IPS-15b (cell line): Measurements from ENCODE around the gene ZNF683.

Experiments used
- H3K27me3 ChIP-seq: one replicate; pipeline ENCODE4 v1.6.1; 2013; ENCODE audit warnings: low read length; ENCODE audit not compliant: control insufficient read depth, insufficient read depth
- H3K36me3 ChIP-seq: one replicate; pipeline ENCODE4 v1.6.1; 2013; ENCODE audit warnings: low read length; ENCODE audit not compliant: control insufficient read depth, insufficient read depth
- H3K4me1 ChIP-seq: one replicate; pipeline ENCODE4 v1.6.1; 2013; ENCODE audit warnings: mild to moderate bottlenecking, low read length; ENCODE audit not compliant: control insufficient read depth, insufficient read depth
- H3K4me3 ChIP-seq: one replicate; pipeline ENCODE4 v1.5.1; 2013; ENCODE audit warnings: low read depth, low read length
- H3K9ac ChIP-seq: one replicate; pipeline ENCODE4 v1.6.1; 2013; ENCODE audit warnings: low read depth, mild to moderate bottlenecking, low read length
- H3K9me3 ChIP-seq: one replicate; pipeline ENCODE4 v1.6.1; 2013; ENCODE audit warnings: mild to moderate bottlenecking, low read length; ENCODE audit not compliant: control insufficient read depth, insufficient read depth

ZNF683 gene

DNA sequence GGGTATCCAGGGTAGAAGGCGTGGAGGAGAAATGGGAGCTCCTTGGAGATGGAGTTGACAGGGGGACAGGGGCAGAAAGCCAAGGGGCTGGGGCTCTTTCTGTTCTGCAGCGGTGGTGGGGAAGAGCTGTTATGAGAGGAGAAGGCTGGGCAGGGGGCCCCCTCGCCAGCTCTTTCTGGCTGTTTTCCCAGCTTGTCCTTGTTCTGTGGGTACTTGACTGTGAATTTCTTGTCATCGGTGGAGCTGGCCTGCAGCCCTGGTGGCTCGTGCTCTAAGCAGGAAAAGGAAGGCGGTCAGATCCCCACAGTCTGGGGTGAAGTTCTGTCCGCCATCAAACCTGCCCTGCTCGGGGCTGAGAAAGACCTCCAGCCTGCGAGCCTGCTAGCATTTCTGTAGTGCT, 7.6 kb downstream of the ZNF683 start:
- Histone ChIP-seq H3K36me3 (no peaks in the 10 kb centered on the region), H3K4me3 (no peak overlapping the region), H3K9me3 (no peaks in the 10 kb centered on the region), H3K9ac (no peak overlapping the region), H3K4me1 (peaks cover 6% of the 10 kb centered on the region), H3K27me3 (peaks cover 41% of the 10 kb centered on the region)

DNA sequence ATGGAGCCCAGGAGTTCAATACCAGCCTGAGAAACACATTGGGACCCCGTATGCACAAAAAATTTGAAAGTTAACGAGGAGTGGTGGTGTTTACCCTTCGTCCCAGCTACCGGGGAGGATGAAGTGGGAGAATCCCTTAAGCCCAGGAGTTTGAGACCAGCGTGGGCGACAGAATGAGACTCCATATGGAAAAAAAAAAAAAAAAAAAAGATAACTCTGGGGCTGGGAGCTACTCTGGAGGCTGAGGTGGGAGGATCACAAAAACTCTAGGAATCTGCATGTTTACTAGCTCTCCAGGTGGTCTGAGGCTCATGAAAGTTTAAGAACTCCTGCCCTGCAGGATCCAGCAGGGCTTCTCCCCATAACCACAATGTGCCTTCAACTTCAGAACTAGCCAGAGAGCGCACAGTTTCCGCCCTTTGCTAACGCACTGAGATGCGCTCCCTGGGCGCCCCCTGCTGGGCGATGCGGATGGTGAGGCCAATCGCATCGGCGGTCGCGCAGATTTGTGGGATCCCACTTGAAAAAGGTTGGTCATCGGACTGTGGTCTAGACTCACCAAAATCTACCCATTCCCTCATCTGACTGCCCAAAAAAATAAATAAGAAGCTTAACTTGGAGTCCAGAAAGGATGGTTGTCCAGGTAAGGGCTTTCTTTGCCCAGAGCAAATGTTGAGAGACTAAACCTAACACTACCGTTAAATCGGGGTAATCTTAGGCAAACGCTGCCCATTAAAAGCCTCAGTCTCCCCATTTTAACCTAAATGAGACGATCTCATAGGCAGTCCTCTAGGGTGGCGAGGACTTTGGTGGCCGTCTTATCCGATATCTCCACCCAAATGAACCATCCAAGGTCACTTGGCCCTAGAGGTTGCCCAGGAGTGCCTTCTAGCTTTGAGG, 8.8 kb downstream of the ZNF683 start:
- Histone ChIP-seq H3K9ac (peak overlapping the region; percentile 26), H3K36me3 (no peaks in the 10 kb centered on the region), H3K9me3 (no peaks in the 10 kb centered on the region), H3K4me3 (no peak overlapping the region), H3K4me1 (peaks cover 10% of the 10 kb centered on the region), H3K27me3 (peaks cover 45% of the 10 kb centered on the region)

- H3K27me3 ChIP-seq, result peaks cover 49% of the 10 kb centered on the region
- H3K9ac ChIP-seq, result no peak overlapping the region
- peaks cover 13% of the 10 kb centered on the region for H3K4me1 ChIP-seq
- no peaks in the 10 kb centered on the region for H3K36me3 ChIP-seq
- H3K9me3 ChIP-seq, result no peaks in the 10 kb centered on the region
- H3K4me3 ChIP-seq, result no peak overlapping the region
Observed at GRCh38 chr1:26362331-26362730, 10.2 kb downstream of the ZNF683 start.

GRCh38 chr1:26361605-26362122, 10.9 kb downstream of the ZNF683 start:
- peaks cover 49% of the 10 kb centered on the region for H3K27me3 ChIP-seq

DNA sequence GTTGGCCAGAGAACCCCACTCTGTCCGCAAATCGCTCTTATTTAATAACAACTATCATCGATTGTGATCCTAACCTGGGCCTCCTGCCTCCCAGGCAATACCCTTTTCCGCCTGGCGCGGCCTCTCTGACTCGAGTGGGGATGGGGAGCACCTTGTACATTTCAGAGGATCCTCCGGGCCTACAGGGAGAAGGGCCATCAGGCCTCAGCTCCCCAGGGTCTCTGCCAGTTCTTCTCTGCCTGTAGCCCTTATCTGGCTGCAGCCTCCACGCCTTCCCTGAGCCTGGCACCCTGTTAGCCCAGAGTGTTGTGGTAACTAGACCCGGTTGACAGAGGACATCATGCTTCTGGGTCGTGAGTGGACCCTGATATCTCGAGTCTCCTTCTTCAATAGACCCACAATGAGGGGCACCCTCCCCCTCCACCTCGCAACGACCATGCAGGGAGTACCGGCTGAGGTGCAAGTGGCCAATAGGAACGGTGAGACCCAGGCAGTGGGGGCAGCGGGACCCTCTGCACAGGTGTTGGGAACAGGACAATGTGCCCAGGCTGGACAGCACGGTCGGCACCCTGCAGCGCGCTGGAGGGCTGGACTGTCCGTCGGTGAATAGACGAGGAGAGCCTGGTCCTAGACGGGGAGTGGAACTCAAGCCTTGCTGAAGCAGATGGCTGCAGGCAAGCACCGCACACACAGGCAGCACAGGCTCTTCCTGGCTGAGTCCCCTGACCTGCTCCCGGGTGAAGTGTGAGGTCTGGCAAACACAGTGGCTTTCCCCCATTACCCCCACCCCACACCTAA, 11.5 kb downstream of the ZNF683 start:
- H3K9me3 ChIP-seq, result no peaks in the 10 kb centered on the region
- H3K4me3 ChIP-seq, result peak overlapping the region; percentile 67
- H3K36me3 ChIP-seq, result no peaks in the 10 kb centered on the region
- peaks cover 49% of the 10 kb centered on the region for H3K27me3 ChIP-seq
- H3K9ac ChIP-seq, result no peak overlapping the region
- H3K4me1 ChIP-seq, result peaks cover 13% of the 10 kb centered on the region

More at GRCh38 chr1:26361605-26362122, 10.9 kb downstream of the ZNF683 start:
- H3K4me3 ChIP-seq, result no peak overlapping the region
- H3K9me3 ChIP-seq, result no peaks in the 10 kb centered on the region
- no peak overlapping the region for H3K9ac ChIP-seq
- H3K4me1 ChIP-seq, result peaks cover 13% of the 10 kb centered on the region
- H3K36me3 ChIP-seq, result no peaks in the 10 kb centered on the region

DNA sequence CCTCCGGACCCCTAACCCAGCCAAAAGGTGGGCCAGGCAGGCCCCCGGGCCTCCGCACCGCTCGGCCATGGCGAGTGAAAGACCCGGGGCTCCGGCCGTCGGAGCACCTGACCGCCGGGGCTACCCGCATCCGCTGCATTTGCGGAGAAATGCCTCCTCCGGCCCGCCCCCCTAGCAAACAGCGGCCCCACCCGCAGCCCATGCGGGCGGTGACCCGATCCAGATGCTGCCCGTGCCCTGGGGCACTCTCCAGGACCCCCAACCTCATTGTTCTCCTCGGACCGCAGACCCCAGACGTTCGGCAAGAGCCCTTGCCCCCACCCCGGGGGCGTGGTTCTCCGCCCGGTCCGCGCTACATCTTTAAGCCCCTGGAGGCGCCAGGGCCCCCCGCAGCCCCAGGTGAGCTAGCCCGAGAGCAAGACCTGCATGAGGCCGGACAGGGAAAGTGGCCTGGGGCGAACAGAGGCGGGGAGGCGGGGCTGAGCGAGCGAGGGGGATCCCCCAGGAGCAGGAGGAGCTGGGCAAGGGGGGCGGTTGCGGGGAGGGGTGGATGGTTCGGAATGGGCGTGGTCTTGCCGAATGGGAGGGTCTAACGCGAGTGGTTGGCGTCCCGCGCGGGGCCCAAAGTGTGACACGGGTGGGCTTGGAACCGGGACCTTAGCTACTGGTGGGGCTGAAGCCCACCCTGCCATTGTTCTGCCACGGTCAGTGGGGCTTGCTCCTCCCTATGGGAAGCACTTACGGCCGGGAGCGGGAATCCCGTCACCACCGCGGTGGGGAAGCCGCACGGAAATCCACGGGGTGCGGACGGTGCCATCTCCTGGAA, 12.4 kb downstream of the ZNF683 start:
- Histone ChIP-seq H3K36me3 (no peaks in the 10 kb centered on the region), H3K9ac (no peak overlapping the region), H3K27me3 (peaks cover 44% of the 10 kb centered on the region), H3K4me1 (peaks cover 13% of the 10 kb centered on the region), H3K4me3 (peak overlapping the region; percentile 67), H3K9me3 (no peaks in the 10 kb centered on the region)

GRCh38 chr1:26358411-26359384, 13.9 kb downstream of the ZNF683 start:
- no peak overlapping the region for H3K9ac ChIP-seq
- H3K27me3 ChIP-seq, result peaks cover 36% of the 10 kb centered on the region
- H3K36me3 ChIP-seq, result no peaks in the 10 kb centered on the region
- H3K9me3 ChIP-seq, result no peaks in the 10 kb centered on the region
- H3K4me3 ChIP-seq, result peak overlapping the region; percentile 11
- H3K4me1 ChIP-seq, result peaks cover 13% of the 10 kb centered on the region

GRCh38 chr1:26357121-26357602, 15.4 kb downstream of the ZNF683 start:
- H3K36me3 ChIP-seq, result no peaks in the 10 kb centered on the region
- no peak overlapping the region for H3K4me3 ChIP-seq
- peaks cover 25% of the 10 kb centered on the region for H3K27me3 ChIP-seq
- H3K9ac ChIP-seq, result no peak overlapping the region
- peaks cover 13% of the 10 kb centered on the region for H3K4me1 ChIP-seq
- no peaks in the 10 kb centered on the region for H3K9me3 ChIP-seq

GRCh38 chr1:26356106-26356505, 16.4 kb downstream of the ZNF683 start:
- Histone ChIP-seq H3K4me3 (no peak overlapping the region), H3K4me1 (peaks cover 14% of the 10 kb centered on the region), H3K9me3 (no peaks in the 10 kb centered on the region), H3K36me3 (no peaks in the 10 kb centered on the region), H3K27me3 (peaks cover 15% of the 10 kb centered on the region), H3K9ac (no peak overlapping the region)

GRCh38 chr1:26354972-26355371, 17.6 kb downstream of the ZNF683 start:
- Histone ChIP-seq H3K4me3 (no peak overlapping the region), H3K27me3 (peaks cover 8% of the 10 kb centered on the region), H3K4me1 (peaks cover 11% of the 10 kb centered on the region), H3K9me3 (no peaks in the 10 kb centered on the region), H3K9ac (no peak overlapping the region), H3K36me3 (no peaks in the 10 kb centered on the region)
